DMS153 treated with DMSO at 0.1 percent for 48 hours (cell line): ENCODE results near the gene FDXACB1.
"Not testable (repeated sequence)": the region's sequence is repeated elsewhere in the genome, so short reads cannot be mapped to it uniquely, and the experiment has no call there.

Source experiments
- DNase-seq: peaks from one replicate; lab custom pipeline; 2025; ENCODE audit not compliant: unreplicated experiment; lab: John Stamatoyannopoulos, UW

Gene FDXACB1

GRCh38 chr11:111910676-111911562 lies 32.0 kb upstream of the FDXACB1 start:
- peak; percentile 10 for DNase-seq

GRCh38 chr11:111909378-111909777 lies 30.4 kb upstream of the FDXACB1 start:
- no peak for DNase-seq

GRCh38 chr11:111908639-111909305 lies 29.8 kb upstream of the FDXACB1 start:
- no peak for DNase-seq

- no peak for DNase-seq
These were observed 27.7 kb upstream of the FDXACB1 start for GRCh38 chr11:111906680-111907079.

GRCh38 chr11:111905411-111905810 lies 26.4 kb upstream of the FDXACB1 start:
- no peak for DNase-seq

- no peak for DNase-seq
These were observed 7.9 kb upstream of the FDXACB1 start for GRCh38 chr11:111886844-111887243.

GRCh38 chr11:111886032-111886431 lies 7.1 kb upstream of the FDXACB1 start:
- no peak for DNase-seq

- DNase-seq: not testable (repeated sequence)
These were observed 6.1 kb upstream of the FDXACB1 start for GRCh38 chr11:111885053-111885452.

- DNase-seq: no peak
These were observed 3.2 kb upstream of the FDXACB1 start for GRCh38 chr11:111882202-111882601.

GRCh38 chr11:111879637-111879960 lies 634 bp upstream of the FDXACB1 start:
- no peak for DNase-seq

GRCh38 chr11:111878385-111878848 lies 548 bp downstream of the FDXACB1 start:
- no peak for DNase-seq

- no peak for DNase-seq
These were observed 7.2 kb downstream of the FDXACB1 start for GRCh38 chr11:111871693-111872161.

- peak; percentile 46 for DNase-seq
These were observed 7.9 kb downstream of the FDXACB1 start, which contains the start of gene ALG9 for GRCh38 chr11:111870886-111871692. ALG9 (minus strand) TSS chr11:111871581; CDS start chr11:111871482, 99 bp downstream.

GRCh38 chr11:111870522-111870885 lies 8.5 kb downstream of the FDXACB1 start:
- DNase-seq: peak; percentile 46

GRCh38 chr11:111870113-111870512 lies 8.9 kb downstream of the FDXACB1 start:
- DNase-seq: no peak

- no peak for DNase-seq
These were observed 18.7 kb downstream of the FDXACB1 start for GRCh38 chr11:111860257-111860656.

- no peak for DNase-seq
These were observed 23.5 kb downstream of the FDXACB1 start for GRCh38 chr11:111855506-111855905.

GRCh38 chr11:111852103-111852502 lies 26.9 kb downstream of the FDXACB1 start:
- no peak for DNase-seq

- DNase-seq: no peak
These were observed 27.3 kb downstream of the FDXACB1 start for GRCh38 chr11:111851636-111852035.

- no peak for DNase-seq
These were observed 27.9 kb downstream of the FDXACB1 start for GRCh38 chr11:111851067-111851466.

- no peak for DNase-seq
These were observed 29.3 kb downstream of the FDXACB1 start for GRCh38 chr11:111849631-111850030.
